NT2/D1 (cell line): ENCODE data around the gene RIPK4.

Experiments used
- YY1 ChIP-seq: IDR thresholded peaks from 2 replicates; pipeline ENCODE4 v1.6.1; 2011; ENCODE audit not compliant: insufficient read length, insufficient read depth
- ZNF274 ChIP-seq: IDR thresholded peaks from 2 replicates; pipeline ENCODE4 v1.6.1; 2011; ENCODE audit warnings: mild to moderate bottlenecking, low read depth, low read length

DNA sequence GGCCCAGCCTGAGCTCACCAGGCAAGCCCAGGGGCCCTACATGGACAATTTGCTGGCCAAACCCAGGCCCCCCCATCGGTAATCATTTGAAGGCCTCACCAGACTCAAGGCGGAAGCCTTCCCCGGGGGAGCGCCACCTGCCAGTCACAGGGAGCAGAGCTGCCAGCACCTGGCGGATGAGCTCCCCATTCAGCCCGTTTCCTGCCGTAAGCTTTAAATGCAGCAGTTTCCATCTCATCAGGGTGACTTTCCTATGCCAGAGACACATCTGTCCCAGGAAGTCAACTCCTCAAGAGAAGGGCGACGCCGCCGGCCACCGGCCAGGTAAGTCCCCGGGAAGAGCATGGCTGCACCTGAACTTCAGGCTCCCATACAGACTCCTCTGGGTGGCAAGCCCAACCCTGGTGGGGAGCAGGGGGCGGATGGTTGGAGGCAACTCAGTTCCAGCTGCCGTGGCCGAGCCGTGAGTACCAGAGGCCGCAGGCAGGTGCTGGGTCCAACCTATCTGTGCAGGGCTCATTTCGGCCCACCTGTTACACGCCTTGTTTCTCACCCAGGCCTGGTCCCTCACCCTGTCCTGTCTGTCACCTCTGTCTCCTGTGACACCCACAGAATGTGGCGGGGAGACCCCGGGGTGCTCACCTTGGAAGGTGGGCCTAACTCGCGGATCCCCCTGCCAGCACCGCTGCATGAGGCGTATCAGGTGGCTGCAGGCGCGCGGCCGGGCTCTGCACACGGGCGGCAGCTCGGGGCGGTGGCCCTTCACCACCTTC is 20.7 kb downstream of the RIPK4 start:
- no peak for TF ChIP-seq ZNF274
- no peak for TF ChIP-seq YY1
